Fibroblast of villous mesenchyme (primary cell): ENCODE data around the gene ATAD3C. TPM values are rescaled to one million over a fixed set of nuclear protein-coding genes. Genes with fewer than 3 reads are reported as not detected.
"Not testable (repeated sequence)": the region's sequence is repeated elsewhere in the genome, so short reads cannot be mapped to it uniquely, and the experiment has no call there.

Source experiments
- DNase-seq: peaks from one replicate; pipeline ENCODE4 v3.0.0-alpha.2; 2010; ENCODE audit warnings: low read depth
- H3K4me3 ChIP-seq: 2 replicates; pipeline ENCODE4 v1.5.1; 2011; ENCODE audit warnings: low read depth, mild to moderate bottlenecking, low read length
- total RNA-seq: library from RNA; depleted of rRNA; stranded (reverse); fragments of >200 nt; gene quantifications from 2 replicates; pipeline ENCODE4 v1.2.3, GENCODE V29; 2012
- TF ChIP-seq, protein P1 (sequence below): IDR thresholded peaks from 2 replicates; pipeline ENCODE4 v1.5.1; 2012; ENCODE audit warnings: low read depth, mild to moderate bottlenecking, low read length; ENCODE audit not compliant: insufficient read depth

The ATAD3C gene
- total RNA-seq, 1 donor = under 0.01 TPM

DNA sequence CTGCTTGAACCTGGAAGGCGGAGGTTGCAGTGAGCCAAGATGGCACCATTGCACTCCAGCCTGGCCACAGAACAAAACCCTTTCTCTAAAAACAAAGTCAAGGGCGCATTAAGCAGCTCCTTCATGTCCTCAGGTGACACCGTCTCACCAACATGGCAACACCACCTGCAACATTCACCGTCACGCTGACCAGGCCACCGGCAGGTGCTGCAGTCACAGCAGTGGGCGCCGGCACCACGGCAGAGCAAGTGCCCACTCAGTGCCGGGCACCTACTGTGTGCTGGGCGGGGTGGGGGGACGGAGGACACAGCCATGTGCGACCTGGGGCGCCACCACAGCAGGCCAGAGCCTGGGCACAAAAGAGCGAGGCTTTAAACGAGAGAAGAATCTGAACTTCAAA is 34.2 kb downstream of the ATAD3C start:
- no peak overlapping the region for H3K4me3 ChIP-seq
- TF ChIP-seq, protein P1, sequence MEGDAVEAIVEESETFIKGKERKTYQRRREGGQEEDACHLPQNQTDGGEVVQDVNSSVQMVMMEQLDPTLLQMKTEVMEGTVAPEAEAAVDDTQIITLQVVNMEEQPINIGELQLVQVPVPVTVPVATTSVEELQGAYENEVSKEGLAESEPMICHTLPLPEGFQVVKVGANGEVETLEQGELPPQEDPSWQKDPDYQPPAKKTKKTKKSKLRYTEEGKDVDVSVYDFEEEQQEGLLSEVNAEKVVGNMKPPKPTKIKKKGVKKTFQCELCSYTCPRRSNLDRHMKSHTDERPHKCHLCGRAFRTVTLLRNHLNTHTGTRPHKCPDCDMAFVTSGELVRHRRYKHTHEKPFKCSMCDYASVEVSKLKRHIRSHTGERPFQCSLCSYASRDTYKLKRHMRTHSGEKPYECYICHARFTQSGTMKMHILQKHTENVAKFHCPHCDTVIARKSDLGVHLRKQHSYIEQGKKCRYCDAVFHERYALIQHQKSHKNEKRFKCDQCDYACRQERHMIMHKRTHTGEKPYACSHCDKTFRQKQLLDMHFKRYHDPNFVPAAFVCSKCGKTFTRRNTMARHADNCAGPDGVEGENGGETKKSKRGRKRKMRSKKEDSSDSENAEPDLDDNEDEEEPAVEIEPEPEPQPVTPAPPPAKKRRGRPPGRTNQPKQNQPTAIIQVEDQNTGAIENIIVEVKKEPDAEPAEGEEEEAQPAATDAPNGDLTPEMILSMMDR = no peak
- DNase-seq = no peak

GRCh38 chr1:1484976-1485750 is 35.7 kb downstream of the ATAD3C start:
- not testable (repeated sequence) for H3K4me3 ChIP-seq, DNase-seq

DNA sequence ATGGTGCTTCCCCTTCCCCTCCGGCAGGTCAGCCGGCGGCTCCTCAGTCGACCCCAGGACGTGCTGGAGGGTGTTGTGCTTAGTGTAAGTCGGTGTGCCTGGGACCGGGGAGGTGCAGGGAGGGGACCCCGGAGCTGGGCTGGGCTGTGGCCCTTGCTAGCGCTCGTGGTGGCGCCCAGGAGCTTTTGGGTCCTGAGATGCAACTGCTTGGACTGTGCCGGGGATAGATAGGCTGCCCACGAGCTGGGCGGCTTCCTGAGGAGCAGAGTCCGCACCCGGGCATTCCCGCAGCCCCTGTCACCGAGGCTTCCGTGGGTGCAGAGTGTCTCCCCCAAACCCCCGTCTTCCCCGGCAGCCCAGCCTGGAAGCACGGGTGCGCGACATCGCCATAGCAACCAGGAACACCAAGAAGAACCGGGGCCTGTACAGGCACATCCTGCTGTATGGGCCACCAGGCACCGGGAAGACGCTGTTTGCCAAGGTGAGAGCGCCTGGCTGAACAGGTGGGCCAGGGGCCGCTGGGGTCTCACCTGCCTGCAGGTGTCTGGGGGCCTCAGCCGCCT is 36.3 kb downstream of the ATAD3C start:
- H3K4me3 ChIP-seq, DNase-seq: not testable (repeated sequence)

- TF ChIP-seq, protein P1 = no peak
- H3K4me3 ChIP-seq = no peak overlapping the region
- DNase-seq = no peak
These were observed 38.2 kb downstream of the ATAD3C start for GRCh38 chr1:1487701-1488100.

- no peak overlapping the region for H3K4me3 ChIP-seq
- no peak for DNase-seq
- TF ChIP-seq, protein P1 = no peak
These were observed 39.7 kb downstream of the ATAD3C start for GRCh38 chr1:1489231-1489630.

- DNase-seq = no peak
- H3K4me3 ChIP-seq = no peak overlapping the region
- TF ChIP-seq, protein P1 = no peak
These were observed 40.4 kb downstream of the ATAD3C start for GRCh38 chr1:1489861-1490260.

- TF ChIP-seq, protein P1 = no peak
- no peak overlapping the region for H3K4me3 ChIP-seq
- no peak for DNase-seq
These were observed 41.2 kb downstream of the ATAD3C start for GRCh38 chr1:1490633-1491230.
